Peyer's patch (tissue), 4 donors: ENCODE data around the gene SYTL1. TPM values are rescaled to one million over a fixed set of nuclear protein-coding genes. Genes with fewer than 3 reads are reported as not detected.

Source experiments
- DNase-seq, 3 donors: peaks; one replicate each; pipeline ENCODE4 v3.0.0-alpha.2; 2017 to 2019
- H3K27ac ChIP-seq, 4 donors: fragments of 200-600 bp; sonication (generic); one replicate each; pipeline ENCODE4 v1.5.1; 2016 to 2019
- H3K27me3 ChIP-seq, 2 donors: fragments of 200-600 bp; sonication (generic); one replicate each; pipeline ENCODE4 v1.5.1; 2019
- H3K36me3 ChIP-seq, 3 donors: fragments of 200-600 bp; sonication (generic); one replicate each; pipeline ENCODE4 v1.5.1; 2016 to 2019
- H3K4me1 ChIP-seq, 4 donors: fragments of 200-600 bp; sonication (generic); one replicate each; pipeline ENCODE4 v1.5.1; 2016 to 2019
- H3K4me3 ChIP-seq, 4 donors: fragments of 200-600 bp; sonication (generic); 1 replicate in 3 of 4; 2 replicates in 1 of 4; pipeline ENCODE4 v1.5.1; 2016 to 2019; ENCODE audit warnings: mild to moderate bottlenecking in 1 of 4
- H3K9me3 ChIP-seq, 4 donors: fragments of 200-600 bp; sonication (generic); one replicate each; pipeline ENCODE4 v1.5.1; 2016 to 2019; ENCODE audit warnings: mild to moderate bottlenecking in 1 of 4
- POLR2A ChIP-seq, 2 donors: fragments of 450-650 bp; IDR thresholded peaks; one replicate each; pipeline ENCODE4 v1.5.1; 2017; ENCODE audit warnings: antibody characterized with exemption in 2 of 2, mild to moderate bottlenecking in 2 of 2, moderate library complexity in 2 of 2
- small RNA-seq, 2 donors: library from RNA; depleted of rRNA; stranded (forward); fragments of <200 nt; gene quantifications; one replicate each; pipeline ENCODE3, GENCODE V24; 2016
- total RNA-seq, 4 donors: library from RNA; depleted of rRNA; stranded (reverse); fragments of >200 nt; gene quantifications; one replicate each; pipeline ENCODE4 v1.1.0, GENCODE V29; 2016
- TF ChIP-seq, protein P1 (sequence below), 6 experiments: fragments of 450-650 bp in 4 of 6; fragments of 200-600 bp in 2 of 6; sonication (generic) in 1 of 6; IDR thresholded peaks; one replicate each; pipeline ENCODE4 v1.5.1; 2017 to 2019; ENCODE audit warnings: antibody characterized with exemption in 6 of 6, mild to moderate bottlenecking in 3 of 6, moderate library complexity in 1 of 6

The SYTL1 gene
- total RNA-seq, 4 donors from 2014 or later = 9.0 to 37.1 (median 9.5) TPM

DNA sequence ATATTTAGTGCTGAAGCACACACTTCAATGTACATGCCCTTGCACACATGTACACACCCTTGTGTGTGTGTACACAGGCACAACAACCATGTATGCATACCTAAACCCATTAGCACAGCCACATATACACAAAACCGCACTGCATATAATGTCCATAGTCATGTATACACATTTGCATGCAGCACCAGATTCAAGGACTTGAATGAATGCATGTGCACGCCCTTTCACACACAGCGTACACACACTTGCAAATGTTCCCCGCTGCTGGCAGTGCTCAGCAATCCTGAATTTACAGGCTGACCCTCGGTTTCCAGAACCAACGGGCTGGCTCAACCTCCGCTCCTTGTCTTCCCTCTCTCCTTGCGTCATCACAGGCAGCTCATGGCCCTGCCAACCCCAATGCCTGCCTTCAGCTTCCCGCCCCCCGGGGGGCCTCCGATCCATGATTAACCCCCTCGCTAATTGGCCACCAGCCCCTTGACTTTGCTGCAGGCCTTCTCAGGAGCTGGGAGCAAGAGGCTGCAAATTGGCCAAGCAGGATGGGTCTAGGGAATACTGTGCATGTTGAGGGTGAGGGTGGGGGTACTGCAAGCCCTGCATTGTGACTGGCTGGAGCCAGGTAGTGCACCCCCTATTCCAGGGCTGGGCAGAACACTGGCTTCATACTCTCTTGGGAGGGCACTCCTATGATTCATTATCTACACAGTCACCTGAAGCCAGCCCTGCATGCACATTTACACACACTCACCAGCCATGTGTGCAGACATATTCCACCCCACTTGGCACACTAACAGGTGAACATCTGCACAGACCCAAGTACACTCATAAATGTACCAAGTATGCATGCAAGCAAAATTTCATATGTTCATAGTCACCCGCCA, 58.5 kb downstream of the SYTL1 start:
- H3K4me3 ChIP-seq = no peak overlapping the region
- no peaks in the 10 kb centered on the region for H3K27me3 ChIP-seq
- no peaks in the 10 kb centered on the region for H3K9me3 ChIP-seq
- no peaks in the 10 kb centered on the region for H3K36me3 ChIP-seq
- peaks cover 3 to 34% (median 16%) of the 10 kb centered on the region in 4 donors for H3K4me1 ChIP-seq
- no peak overlapping the region for H3K27ac ChIP-seq
- no peak for TF ChIP-seq POLR2A (IDR thresholded peaks at IDR 0.05)
- TF ChIP-seq, protein P1, sequence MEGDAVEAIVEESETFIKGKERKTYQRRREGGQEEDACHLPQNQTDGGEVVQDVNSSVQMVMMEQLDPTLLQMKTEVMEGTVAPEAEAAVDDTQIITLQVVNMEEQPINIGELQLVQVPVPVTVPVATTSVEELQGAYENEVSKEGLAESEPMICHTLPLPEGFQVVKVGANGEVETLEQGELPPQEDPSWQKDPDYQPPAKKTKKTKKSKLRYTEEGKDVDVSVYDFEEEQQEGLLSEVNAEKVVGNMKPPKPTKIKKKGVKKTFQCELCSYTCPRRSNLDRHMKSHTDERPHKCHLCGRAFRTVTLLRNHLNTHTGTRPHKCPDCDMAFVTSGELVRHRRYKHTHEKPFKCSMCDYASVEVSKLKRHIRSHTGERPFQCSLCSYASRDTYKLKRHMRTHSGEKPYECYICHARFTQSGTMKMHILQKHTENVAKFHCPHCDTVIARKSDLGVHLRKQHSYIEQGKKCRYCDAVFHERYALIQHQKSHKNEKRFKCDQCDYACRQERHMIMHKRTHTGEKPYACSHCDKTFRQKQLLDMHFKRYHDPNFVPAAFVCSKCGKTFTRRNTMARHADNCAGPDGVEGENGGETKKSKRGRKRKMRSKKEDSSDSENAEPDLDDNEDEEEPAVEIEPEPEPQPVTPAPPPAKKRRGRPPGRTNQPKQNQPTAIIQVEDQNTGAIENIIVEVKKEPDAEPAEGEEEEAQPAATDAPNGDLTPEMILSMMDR (IDR thresholded peaks at IDR 0.05) = no peak
- DNase-seq = no peak

DNA sequence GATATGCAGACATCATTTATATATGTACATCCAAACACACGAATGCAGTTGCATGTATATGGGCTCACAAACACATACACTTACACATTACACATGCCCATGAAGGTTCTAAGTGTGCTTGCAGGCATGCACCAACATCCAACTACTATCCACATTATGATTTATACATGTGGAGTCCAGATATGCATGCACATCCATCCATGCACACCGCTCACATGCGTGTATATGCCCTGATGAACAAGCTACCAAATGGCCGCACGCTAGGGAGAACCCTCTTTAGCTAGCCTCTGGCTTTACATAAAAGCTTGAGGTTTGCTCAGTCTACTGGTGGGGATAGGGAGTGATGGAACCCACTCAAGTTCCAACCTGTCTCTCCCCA, 59.1 kb downstream of the SYTL1 start:
- TF ChIP-seq, protein P1 (IDR thresholded peaks at IDR 0.05) = no peak
- no peak for TF ChIP-seq POLR2A (IDR thresholded peaks at IDR 0.05)
- no peak for DNase-seq
- Histone ChIP-seq H3K27me3 (no peaks in the 10 kb centered on the region), H3K4me1 (peaks cover 3 to 37% (median 16%) of the 10 kb centered on the region in 4 donors), H3K9me3 (no peaks in the 10 kb centered on the region), H3K27ac (no peak overlapping the region), H3K4me3 (no peak overlapping the region), H3K36me3 (peaks cover 0 to under 1% (median 0%) of the 10 kb centered on the region in 3 donors)

DNA sequence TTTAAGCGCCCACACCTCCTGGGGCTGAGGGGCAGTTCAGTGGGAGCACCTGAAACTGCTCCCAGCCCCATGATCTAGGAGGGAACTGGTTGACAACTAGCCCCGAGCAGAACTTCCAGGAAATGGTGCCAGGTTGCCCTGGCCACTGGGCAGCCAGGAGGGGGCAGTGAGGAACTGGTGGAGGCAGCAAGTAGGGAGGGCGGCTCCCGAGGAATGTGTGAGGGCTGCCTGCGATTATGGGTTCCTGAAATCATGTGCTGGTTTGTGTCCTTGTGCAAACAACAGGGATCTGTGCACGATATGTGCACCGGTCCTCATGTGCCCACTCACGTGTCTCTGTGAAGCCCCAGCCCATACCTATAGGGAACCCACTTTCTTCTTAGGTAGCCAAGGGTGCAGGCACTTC, 60.5 kb downstream of the SYTL1 start:
- TF ChIP-seq POLR2A (IDR thresholded peaks at IDR 0.05) = no peak
- TF ChIP-seq, protein P1 (IDR thresholded peaks at IDR 0.05) = peak; percentile 29 to 62 (median 54)
- no peaks in the 10 kb centered on the region for H3K9me3 ChIP-seq
- DNase-seq = peak; percentile 63 to 83 (median 65)
- H3K27me3 ChIP-seq = no peaks in the 10 kb centered on the region
- H3K27ac ChIP-seq = peak overlapping the region; percentile 54 to 86 (median 67)
- H3K4me3 ChIP-seq = no peak overlapping the region
- H3K4me1 ChIP-seq = peaks cover 3 to 40% (median 19%) of the 10 kb centered on the region in 4 donors
- H3K36me3 ChIP-seq = peaks cover 0 to 14% (median 0%) of the 10 kb centered on the region in 3 donors

DNA sequence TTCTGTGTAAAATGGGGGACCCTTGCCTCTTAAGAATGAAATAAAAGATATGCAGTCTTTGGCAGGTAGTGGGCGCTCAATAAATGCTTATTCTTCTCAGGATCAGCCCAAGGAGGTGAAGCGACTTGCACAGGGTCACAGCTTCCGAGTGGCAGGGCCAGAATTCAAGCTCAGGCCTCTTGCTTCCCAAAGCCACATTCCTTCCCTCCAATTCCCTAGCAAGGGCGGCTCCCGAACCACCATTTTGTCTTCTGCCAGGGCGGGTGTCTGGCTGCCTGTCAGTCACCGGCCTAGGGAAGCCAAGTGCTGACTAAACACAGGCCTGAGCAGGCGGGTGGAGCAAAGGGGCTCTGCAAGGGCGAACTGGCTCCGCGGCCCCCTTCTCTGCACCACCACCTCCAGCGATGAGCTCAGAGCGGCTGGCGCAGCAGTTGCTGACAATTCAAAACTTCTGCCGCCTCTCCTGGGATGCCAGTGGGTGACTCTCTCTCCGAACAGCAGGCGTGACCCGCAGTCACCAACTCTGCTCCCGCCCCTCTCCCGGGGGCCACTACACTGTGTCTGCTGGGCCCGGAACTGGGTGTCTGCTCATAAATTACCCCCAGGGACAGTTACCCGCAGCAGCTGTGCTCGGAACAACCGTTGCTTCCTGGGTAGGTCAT, 61.4 kb downstream of the SYTL1 start:
- TF ChIP-seq POLR2A (IDR thresholded peaks at IDR 0.05) = no peak
- TF ChIP-seq, protein P1 (IDR thresholded peaks at IDR 0.05) = peak in 5 of 6 experiments; percentile 23 to 60 (median 31)
- peak; percentile 65 to 83 (median 81) for DNase-seq
- no peaks in the 10 kb centered on the region for H3K9me3 ChIP-seq
- H3K4me3 ChIP-seq = peak overlapping the region in 1 of 4 donors; percentile 26
- H3K36me3 ChIP-seq = peaks cover 0 to 23% (median 0%) of the 10 kb centered on the region in 3 donors
- H3K27ac ChIP-seq = peak overlapping the region; percentile 54 to 86 (median 67)
- no peaks in the 10 kb centered on the region for H3K27me3 ChIP-seq
- H3K4me1 ChIP-seq = peaks cover 3 to 40% (median 21%) of the 10 kb centered on the region in 4 donors

Small RNA genes lying within 50 kb of the gene (small RNA-seq; reads per million reads assigned to genes)
- 0 reads per million in 2 donors for gene RNU6-48P

Other genes with a start within 250 kb of the SYTL1 start
- 10 to 100 TPM in 3 of 4 donors, 1 to 10 TPM in 1; 5.8 to 68.3 (median 48.2) TPM for gene SLC9A1, start 186.9 kb upstream of the SYTL1 start, total RNA-seq
- 10 to 100 TPM; 30.5 to 53.3 (median 40.7) TPM for gene WDTC1, start 107.4 kb upstream of the SYTL1 start, total RNA-seq
- 10 to 100 TPM in 3 of 4 donors, 1 to 10 TPM in 1; 9.9 to 30.8 (median 25.4) TPM for gene TMEM222, start 19.9 kb upstream of the SYTL1 start, total RNA-seq
- 100 to 1,000 TPM in 1 of 4 donors, 10 to 100 TPM in 2, 1 to 10 TPM in 1; 6.3 to 124 (median 34.1) TPM for gene MAP3K6, start 24.9 kb downstream of the SYTL1 start, total RNA-seq
- gene FCN3, start 32.8 kb downstream of the SYTL1 start, total RNA-seq = not detected
- gene CD164L2, start 41.3 kb downstream of the SYTL1 start, total RNA-seq = not detected
- not detected for gene GPR3, start 50.6 kb downstream of the SYTL1 start, total RNA-seq
- 10 to 100 TPM; 52.5 to 74.5 (median 57.5) TPM for gene WASF2, start 148.1 kb downstream of the SYTL1 start, total RNA-seq